Epithelial cell of proximal tubule (primary cell): Measurements from ENCODE around the gene CSTPP1. TPM values are rescaled to one million over a fixed set of nuclear protein-coding genes. Genes with fewer than 3 reads are reported as not detected.

ENCODE experiments used
- DNase-seq: peaks from one replicate; pipeline ENCODE4 v3.0.0-alpha.2; 2011; ENCODE audit warnings: low read depth
- H3K4me3 ChIP-seq: 2 replicates; pipeline ENCODE4 v1.5.1; 2011; ENCODE audit warnings: low read depth, mild to moderate bottlenecking, low read length
- CTCF ChIP-seq: conservative IDR thresholded peaks from 2 replicates; pipeline ENCODE4 v1.5.1; 2012; ENCODE audit warnings: low read depth, mild to moderate bottlenecking, low read length
- total RNA-seq: library from RNA; depleted of rRNA; stranded (reverse); fragments of >200 nt; gene quantifications from 2 replicates; pipeline ENCODE4 v1.2.3, GENCODE V29; 2015

The CSTPP1 gene
- total RNA-seq, 1 donor from 2014 or later: 39.8 TPM

GRCh38 chr11:47175746-47176327 is 239.3 kb downstream of the CSTPP1 start:
- no peak for TF ChIP-seq CTCF
- H3K4me3 ChIP-seq: peak overlapping the region; percentile 99
- no peak for DNase-seq

GRCh38 chr11:47176328-47177228 is 240.0 kb downstream of the CSTPP1 start, which contains the start of gene ARFGAP2:
Gene ARFGAP2 (minus strand): TSS chr11:47176879. CDS start chr11:47176853, 26 bp downstream.
- TF ChIP-seq CTCF: no peak
- no peak for DNase-seq
- H3K4me3 ChIP-seq: peak within 1 kb of the TSS; percentile 99

- H3K4me3 ChIP-seq: peak overlapping the region; percentile 66
- no peak for DNase-seq
- peak; percentile 74 for TF ChIP-seq CTCF
Measured at GRCh38 chr11:47177229-47177845, 240.8 kb downstream of the CSTPP1 start.

GRCh38 chr11:47177846-47178245 is 241.3 kb downstream of the CSTPP1 start:
- no peak for TF ChIP-seq CTCF
- DNase-seq: no peak
- H3K4me3 ChIP-seq: no peak overlapping the region

GRCh38 chr11:47178316-47178715 is 241.8 kb downstream of the CSTPP1 start:
- no peak for TF ChIP-seq CTCF
- DNase-seq: no peak
- H3K4me3 ChIP-seq: no peak overlapping the region

GRCh38 chr11:47178737-47179654 is 242.4 kb downstream of the CSTPP1 start:
- no peak overlapping the region for H3K4me3 ChIP-seq
- TF ChIP-seq CTCF: no peak
- DNase-seq: no peak
